Measurements from ENCODE around the gene CBARP. TPM values are rescaled to one million over a fixed set of nuclear protein-coding genes. Genes with fewer than 3 reads are reported as not detected.
A peak's percentile ranks its signal among the peaks of the same experiment; 100 is the strongest.

The CBARP gene
- polyA plus RNA-seq, 1 of the 3 experiments (the other 2 are of a cell fraction): 5.1 TPM

DNA sequence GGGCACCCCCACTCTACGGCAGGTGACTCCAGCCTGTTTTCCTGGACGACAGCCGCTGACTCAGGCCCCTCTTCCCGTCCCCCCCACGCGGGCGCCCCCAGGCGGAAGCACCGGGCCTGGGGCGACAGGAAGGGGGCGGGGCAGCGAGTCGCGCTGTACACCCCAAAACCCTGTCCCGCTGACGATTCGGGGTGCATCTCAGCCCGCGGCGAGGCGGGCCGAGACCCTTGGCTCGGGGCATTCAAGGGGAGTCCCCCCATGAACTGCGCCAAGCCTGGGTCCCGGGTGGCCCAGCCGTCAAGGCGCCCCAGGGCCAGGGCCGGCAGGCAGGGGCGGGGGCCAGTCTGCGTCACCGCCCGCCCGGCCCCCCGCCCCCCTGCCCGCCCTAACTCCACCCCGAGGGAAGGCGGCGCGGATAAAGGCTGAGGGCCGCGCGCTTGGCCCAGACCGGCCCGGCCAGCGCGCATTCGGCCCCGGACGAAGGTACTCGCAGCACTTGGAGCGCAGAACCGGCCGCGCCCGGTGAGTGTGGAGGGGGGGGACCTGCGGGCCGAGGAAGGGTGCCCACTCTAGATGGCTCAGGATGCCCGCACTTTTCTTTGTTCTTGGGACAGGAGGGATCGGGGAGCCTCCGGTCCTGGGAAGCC, 10.5 kb upstream of the CBARP start, which contains the start of gene MIDN:
Gene MIDN, plus strand, starts transcription at position 445 of the 647 bp plus-strand sequence. CDS start 1,714 bp downstream, outside the sequence.
- Histone ChIP-seq H2AFZ (ENCODE audit: low read depth) (no peak within 1 kb of the TSS), H3K4me3 (ENCODE audit: low read depth in 2 of 2, low read length in 1 of 2) (peak within 1 kb of the TSS; percentile 72 to 88), H3K27me3 (ENCODE audit: insufficient read depth) (no peaks in the 10 kb centered on the region), H3K9me2 (no peaks in the 10 kb centered on the region), H3K27ac (ENCODE audit: low read depth in 2 of 2, low read length in 1 of 2) (peak within 1 kb of the TSS; percentile 95 to 96), H3K4me1 (ENCODE audit: control insufficient read depth in 1 of 2, insufficient read depth in 2 of 2, low read depth in 1 of 2, low read length in 1 of 2) (peaks cover 14 to 36% of the 10 kb centered on the region in 2 experiments; a peak in 3 of 4 replicates), H3K79me2 (ENCODE audit: insufficient read depth) (peaks cover 49% of the 10 kb centered on the region), H3K36me3 (replicated peaks in 1 of 2; ENCODE audit: control insufficient read depth in 1 of 2, insufficient read depth in 2 of 2, low read length in 1 of 2) (peaks cover under 1 to 8% of the 10 kb centered on the region in 2 experiments), H3F3A (replicated peaks; ENCODE audit: insufficient read depth) (peaks cover 39% of the 10 kb centered on the region), H3K9ac (peak within 1 kb of the TSS; percentile 96), H4K20me1 (ENCODE audit: insufficient read depth) (peaks cover 19% of the 10 kb centered on the region; the same call in 1 of the 2 replicates), H3K9me3 (no peaks in the 10 kb centered on the region), H3K4me2 (peak within 1 kb of the TSS; percentile 84; the same call in 1 of the 2 replicates)
- WGBS (ENCODE audit: low lambda C conversion rate): 0% methylated on average over 23 of the region's 60 CpGs
- ChIA-PET POLR2A (interaction anchor here (0.6 to 1.5 kb wide), 4 partner anchors 12 to 25 kb away, joined by 4 to 23 read pairs (median 7); partner anchors contain the start of gene CIRBP), CTCF (interaction anchor here (1.0 to 2.5 kb wide), 6 partner anchors 11 to 31 kb away, joined by 3 to 22 read pairs (median 6); partner anchors contain the start of gene CIRBP)
- peak; percentile 54 for TF ChIP-seq CTCF (IDR thresholded peaks at IDR 0.05)
- TF ChIP-seq FOSL2 (IDR thresholded peaks at IDR 0.05; ENCODE audit: borderline replicate concordance, low read depth): peak; percentile 55; the same call in 1 of the 2 replicates
- peak; percentile 74 for TF ChIP-seq SIN3A (IDR thresholded peaks at IDR 0.05; ENCODE audit: borderline replicate concordance, low read depth, low read length)
- TF ChIP-seq MXI1 (IDR thresholded peaks at IDR 0.05; ENCODE audit: low read depth, low read length): 0 out of 2 replicates have a peak, but pooled peaks have one; percentile 12
- TF ChIP-seq ELF1 (IDR thresholded peaks at IDR 0.05): peak; percentile 10; the same call in 1 of the 2 replicates
- TF ChIP-seq, protein P1, sequence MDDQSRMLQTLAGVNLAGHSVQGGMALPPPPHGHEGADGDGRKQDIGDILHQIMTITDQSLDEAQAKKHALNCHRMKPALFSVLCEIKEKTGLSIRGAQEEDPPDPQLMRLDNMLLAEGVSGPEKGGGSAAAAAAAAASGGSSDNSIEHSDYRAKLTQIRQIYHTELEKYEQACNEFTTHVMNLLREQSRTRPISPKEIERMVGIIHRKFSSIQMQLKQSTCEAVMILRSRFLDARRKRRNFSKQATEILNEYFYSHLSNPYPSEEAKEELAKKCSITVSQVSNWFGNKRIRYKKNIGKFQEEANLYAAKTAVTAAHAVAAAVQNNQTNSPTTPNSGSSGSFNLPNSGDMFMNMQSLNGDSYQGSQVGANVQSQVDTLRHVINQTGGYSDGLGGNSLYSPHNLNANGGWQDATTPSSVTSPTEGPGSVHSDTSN (IDR thresholded peaks at IDR 0.05): peak; percentile 30; the same call in 1 of the 2 replicates
- TF ChIP-seq, protein P2, sequence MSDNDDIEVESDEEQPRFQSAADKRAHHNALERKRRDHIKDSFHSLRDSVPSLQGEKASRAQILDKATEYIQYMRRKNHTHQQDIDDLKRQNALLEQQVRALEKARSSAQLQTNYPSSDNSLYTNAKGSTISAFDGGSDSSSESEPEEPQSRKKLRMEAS (IDR thresholded peaks at IDR 0.05; ENCODE audit: low read depth): 0 out of 2 replicates have a peak, but pooled peaks have one; percentile 12
- TF ChIP-seq POLR2AphosphoS5 (IDR thresholded peaks at IDR 0.05; ENCODE audit: low read depth, low read length): peak; percentile 99
- TF ChIP-seq TAF1 (IDR thresholded peaks at IDR 0.05; ENCODE audit: borderline replicate concordance, low read depth, low read length): peak; percentile 81; the same call in 1 of the 2 replicates
- TF ChIP-seq REST (IDR thresholded peaks at IDR 0.05; ENCODE audit: low read depth, low read length): peak; percentile 57; the same call in 1 of the 2 replicates
- TF ChIP-seq MEF2A (IDR thresholded peaks at IDR 0.05; ENCODE audit: borderline replicate concordance, low read depth): no peak
- TF ChIP-seq RFX5 (IDR thresholded peaks at IDR 0.05; ENCODE audit: low read length): no peak
- no peak for TF ChIP-seq RCOR1 (IDR thresholded peaks at IDR 0.05; ENCODE audit: low read length)
- TF ChIP-seq NFIC (IDR thresholded peaks at IDR 0.05; ENCODE audit: borderline replicate concordance): peak; percentile 4; the same call in 1 of the 2 replicates
- TF ChIP-seq SMC3 (IDR thresholded peaks at IDR 0.05; ENCODE audit: low read depth, low read length): no peak
- peak in 1 of 2 experiments; percentile 22; a peak in 1 of 4 replicates for TF ChIP-seq EP300 (IDR thresholded peaks at IDR 0.05; ENCODE audit: borderline replicate concordance in 1 of 2, low read depth in 1 of 2, low read length in 1 of 2)
- TF ChIP-seq TCF12 (IDR thresholded peaks at IDR 0.05): peak; percentile 46; the same call in 1 of the 2 replicates
- peak; percentile 87 for DNase-seq

All from SK-N-SH (cell line).